CD4-positive, alpha-beta T cell treated with Interleukin-15 for 1 hour (primary cell): Measurements from ENCODE around the gene NTSR1.

ENCODE experiments used
- DNase-seq: peaks from one replicate; pipeline ENCODE4 v3.0.0-alpha.2; 2020

Gene NTSR1

GRCh38 chr20:62695448-62696414 lies 12.9 kb upstream of the NTSR1 start:
- no peak for DNase-seq

- DNase-seq = no peak
These were observed 12.1 kb upstream of the NTSR1 start for GRCh38 chr20:62696434-62696957.

- no peak for DNase-seq
These were observed 11.6 kb upstream of the NTSR1 start for GRCh38 chr20:62696989-62697388.

GRCh38 chr20:62697468-62697912 lies 11.1 kb upstream of the NTSR1 start:
- DNase-seq = no peak

GRCh38 chr20:62698231-62698630 lies 10.4 kb upstream of the NTSR1 start:
- no peak for DNase-seq

- no peak for DNase-seq
These were observed 9.3 kb upstream of the NTSR1 start for GRCh38 chr20:62699296-62699695.

GRCh38 chr20:62699741-62700140 lies 8.9 kb upstream of the NTSR1 start:
- no peak for DNase-seq

GRCh38 chr20:62700261-62700930 lies 8.2 kb upstream of the NTSR1 start:
- DNase-seq = no peak

- no peak for DNase-seq
These were observed 7.2 kb upstream of the NTSR1 start for GRCh38 chr20:62701161-62702012.

GRCh38 chr20:62702013-62702300 lies 6.7 kb upstream of the NTSR1 start:
- DNase-seq = no peak

GRCh38 chr20:62702895-62703852 lies 5.5 kb upstream of the NTSR1 start:
- no peak for DNase-seq

GRCh38 chr20:62703853-62704228 lies 4.8 kb upstream of the NTSR1 start:
- DNase-seq = no peak

- no peak for DNase-seq
These were observed 4.2 kb upstream of the NTSR1 start for GRCh38 chr20:62704341-62704948.

- no peak for DNase-seq
These were observed 3.0 kb upstream of the NTSR1 start for GRCh38 chr20:62705627-62706026.

GRCh38 chr20:62706344-62706743 lies 2.3 kb upstream of the NTSR1 start:
- DNase-seq = no peak

GRCh38 chr20:62706857-62707256 lies 1.8 kb upstream of the NTSR1 start:
- DNase-seq = no peak

- no peak for DNase-seq
These were observed 1.2 kb upstream of the NTSR1 start for GRCh38 chr20:62707276-62707920.

- no peak for DNase-seq
These were observed 615 bp upstream of the NTSR1 start for GRCh38 chr20:62707921-62708521.

- DNase-seq = no peak
These were observed 885 bp downstream of the NTSR1 start for GRCh38 chr20:62709537-62709905.

GRCh38 chr20:62710221-62710885 lies 1.7 kb downstream of the NTSR1 start:
- no peak for DNase-seq
